Left lung (tissue), 10 donors: Measurements from ENCODE around the gene FAM227B. TPM values are rescaled to one million over a fixed set of nuclear protein-coding genes. Genes with fewer than 3 reads are reported as not detected.
"Not testable (repeated sequence)": the region's sequence is repeated elsewhere in the genome, so short reads cannot be mapped to it uniquely, and the experiment has no call there.

Source experiments
- ATAC-seq: fragments of 200-7000 bp; cut with Tn5 transposase; one replicate; pipeline ENCODE4 v1.9.1; 2020; ENCODE audit warnings: moderate library complexity
- DNase-seq, 4 donors: peaks; one replicate each; pipeline ENCODE4 v3.0.0-alpha.2; 2013 to 2020
- H3K27ac ChIP-seq, 2 donors: fragments of 200-600 bp; sonication (generic) in 1 of 2; one replicate each; pipeline versions ENCODE4 v1.5.0 to v1.8.0; 2020 to 2021
- H3K27me3 ChIP-seq, 2 donors: fragments of 200-600 bp; sonication (generic) in 1 of 2; one replicate each; pipeline versions ENCODE4 v1.5.0 to v1.8.0; 2020 to 2021
- H3K36me3 ChIP-seq, 2 donors: fragments of 200-600 bp; sonication (generic) in 1 of 2; one replicate each; pipeline versions ENCODE4 v1.5.0 to v1.8.0; 2020 to 2021
- H3K4me1 ChIP-seq, 2 donors: fragments of 200-600 bp; one replicate each; pipeline ENCODE4 v1.8.0; 2021
- H3K4me3 ChIP-seq, 2 donors: fragments of 200-600 bp; sonication (generic) in 1 of 2; one replicate each; pipeline versions ENCODE4 v1.5.0 to v1.8.0; 2020 to 2021; ENCODE audit warnings: mild to moderate bottlenecking in 1 of 2
- H3K9me3 ChIP-seq, 2 donors: fragments of 200-600 bp; sonication (generic) in 1 of 2; one replicate each; pipeline versions ENCODE4 v1.5.0 to v1.8.0; 2020 to 2021
- CTCF ChIP-seq, 2 donors: fragments of 200-600 bp; sonication (generic) in 1 of 2; IDR thresholded peaks; one replicate each; pipeline versions ENCODE4 v1.5.0 to v1.8.0; 2021; ENCODE audit warnings: antibody characterized with exemption in 2 of 2
- intact Hi-C, 2 donors: fragments of 100-400 bp; cut with DNase I; formaldehyde crosslinking; loops; one replicate each; pipeline versions ENCODE4 v1.11.2 to v1.14.2; 2022
- polyA plus RNA-seq, 6 donors: library from polyadenylated mRNA; unstranded; fragments of 120-200 nt; gene quantifications; one replicate each; pipeline ENCODE4 v1.2.1, GENCODE V29; 2013; ENCODE audit not compliant: insufficient read length in 6 of 6
- total RNA-seq, 2 donors: library from RNA; stranded (reverse); fragmentation: NEBNext Ultra II Directional; extraction: Animal tissue kit (Norgen Biotek cat#: 25700); gene quantifications; one replicate each; pipeline ENCODE4 v1.2.1, GENCODE V29; 2021
- donor health status: DM: no; HTN: yes; CAD: no.
- donor health status: DM: no; HTN: no; CAD: no.

The FAM227B gene
- total and polyA plus RNA-seq, 8 donors, result 2.3 to 17.2 (median 13.3) TPM

- no peak for TF ChIP-seq CTCF (IDR thresholded peaks at IDR 0.05)
- Histone ChIP-seq H3K36me3 (peaks cover 0 to 6% of the 10 kb centered on the region in 2 donors), H3K27me3 (no peaks in the 10 kb centered on the region), H3K4me3 (peak overlapping the region; percentile 61 to 70), H3K4me1 (peaks cover 0 to 34% of the 10 kb centered on the region in 2 donors), H3K9me3 (peaks cover 0 to 11% of the 10 kb centered on the region in 2 donors), H3K27ac (peak overlapping the region; percentile 90 to 96)
- peak; percentile 29 for ATAC-seq
- intact Hi-C loops, result no loop called here
- DNase-seq, result peak in 1 of 4 donors; percentile 40
Measured at GRCh38 chr15:49620199-49620598, 419 bp downstream of the FAM227B start.

- peaks cover 0 to 5% of the 10 kb centered on the region in 2 donors for H3K36me3 ChIP-seq
- peak overlapping the region in 1 of 2 donors; percentile 96 for H3K27ac ChIP-seq
- H3K4me3 ChIP-seq, result no peak overlapping the region
- H3K27me3 ChIP-seq, result no peaks in the 10 kb centered on the region
- ATAC-seq, result no peak
- no peak for DNase-seq
- no peak for TF ChIP-seq CTCF (IDR thresholded peaks at IDR 0.05)
- peaks cover 0 to 12% of the 10 kb centered on the region in 2 donors for H3K9me3 ChIP-seq
- H3K4me1 ChIP-seq, result peaks cover 0 to 34% of the 10 kb centered on the region in 2 donors
- intact Hi-C loops, result no loop called here
Measured at GRCh38 chr15:49619226-49619625, 1.4 kb downstream of the FAM227B start.

GRCh38 chr15:49612240-49612639 lies 8.4 kb downstream of the FAM227B start:
- H3K4me3 ChIP-seq, ATAC-seq, H3K4me1 ChIP-seq, H3K36me3 ChIP-seq, H3K27ac ChIP-seq, H3K27me3 ChIP-seq, DNase-seq, intact Hi-C loops: not testable (repeated sequence)
- H3K9me3 ChIP-seq, result peaks cover 0 to 21% of the 10 kb centered on the region in 2 donors

- Histone ChIP-seq H3K27ac (no peak overlapping the region), H3K4me3 (no peak overlapping the region), H3K36me3 (peaks cover 0 to 5% of the 10 kb centered on the region in 2 donors), H3K27me3 (no peaks in the 10 kb centered on the region), H3K4me1 (no peaks in the 10 kb centered on the region), H3K9me3 (peaks cover 0 to 19% of the 10 kb centered on the region in 2 donors)
- intact Hi-C loops, result no loop called here
- no peak for TF ChIP-seq CTCF (IDR thresholded peaks at IDR 0.05)
- ATAC-seq, result no peak
- no peak for DNase-seq
Measured at GRCh38 chr15:49610157-49610918, 10.3 kb downstream of the FAM227B start.

- DNase-seq (no peak), ATAC-seq (no peak)
- Histone ChIP-seq H3K4me1 (no peaks in the 10 kb centered on the region), H3K27me3 (no peaks in the 10 kb centered on the region), H3K36me3 (no peaks in the 10 kb centered on the region), H3K9me3 (peaks cover 0 to 29% of the 10 kb centered on the region in 2 donors), H3K27ac (no peak overlapping the region), H3K4me3 (no peak overlapping the region)
- intact Hi-C loops, result no loop called here
- no peak for TF ChIP-seq CTCF (IDR thresholded peaks at IDR 0.05)
Measured at GRCh38 chr15:49606594-49606993, 14.0 kb downstream of the FAM227B start.
